Measurements from ENCODE around the gene TSPYL2. TPM values are rescaled to one million over a fixed set of nuclear protein-coding genes. Genes with fewer than 3 reads are reported as not detected.
A peak's percentile ranks its signal among the peaks of the same experiment; 100 is the strongest.

Gene TSPYL2
- total and polyA plus RNA-seq, 5 donors from 2014 or later, result 10.1 to 333 (median 15.1) TPM

GRCh38 chrX:53088136-53088974 is 6.2 kb downstream of the TSPYL2 start:
- Mint-ChIP-seq H3K36me3 (peaks cover 27% of the 10 kb centered on the region), H3K27me3 (peaks cover 4% of the 10 kb centered on the region), H3K4me3 (peak overlapping the region; percentile 89 to 100 (median 92)), H3K27ac (peak overlapping the region; percentile 98 to 99 (median 99)), H3K9me3 (peaks cover 0 to 3% (median 0%) of the 10 kb centered on the region in 7 donors), H3K4me1 (peaks cover 11 to 63% (median 34%) of the 10 kb centered on the region in 4 donors)
- DNase-seq (peak; percentile 79 to 83 (median 83)), ATAC-seq (ENCODE audit: low read depth in 2 of 2) (peak; percentile 71 to 78)
- Histone ChIP-seq H3K27me3 (ENCODE audit: control insufficient read depth, insufficient read depth, low read length) (no peaks in the 10 kb centered on the region), H3K4me1 (ENCODE audit: control insufficient read depth, insufficient read depth, low read length, poor library complexity, severe bottlenecking) (peaks cover 19% of the 10 kb centered on the region), H3K9me3 (ENCODE audit: control insufficient read depth in 2 of 2, low read length in 2 of 2) (no peaks in the 10 kb centered on the region), H3K27ac (ENCODE audit: insufficient read depth, low read length, poor library complexity, severe bottlenecking) (peak overlapping the region; percentile 91), H3K4me3 (ENCODE audit: low read depth, low read length) (peak overlapping the region; percentile 81), H3K36me3 (ENCODE audit: control insufficient read depth, insufficient read depth, low read length) (peaks cover 26% of the 10 kb centered on the region)

- H3K4me3 Mint-ChIP-seq, result peak overlapping the region; percentile 89 to 100 (median 92)
- peak overlapping the region in 2 of 3 donors; percentile 99 for H3K27ac Mint-ChIP-seq
- Histone ChIP-seq H3K36me3 (ENCODE audit: control insufficient read depth, insufficient read depth, low read length) (peaks cover 19% of the 10 kb centered on the region), H3K27ac (ENCODE audit: insufficient read depth, low read length, poor library complexity, severe bottlenecking) (peak overlapping the region; percentile 91), H3K9me3 (ENCODE audit: control insufficient read depth in 2 of 2, low read length in 2 of 2) (no peaks in the 10 kb centered on the region), H3K4me1 (ENCODE audit: control insufficient read depth, insufficient read depth, low read length, poor library complexity, severe bottlenecking) (peaks cover 11% of the 10 kb centered on the region), H3K27me3 (ENCODE audit: control insufficient read depth, insufficient read depth, low read length) (no peaks in the 10 kb centered on the region), H3K4me3 (ENCODE audit: low read depth, low read length) (peak overlapping the region; percentile 81)
- DNase-seq (peak in 2 of 3 donors; percentile 44 to 61), ATAC-seq (ENCODE audit: low read depth in 2 of 2) (no peak)
- H3K4me1 Mint-ChIP-seq, result peaks cover 10 to 60% (median 31%) of the 10 kb centered on the region in 4 donors
- H3K36me3 Mint-ChIP-seq, result peaks cover 21% of the 10 kb centered on the region
- peaks cover 4% of the 10 kb centered on the region for H3K27me3 Mint-ChIP-seq
- H3K9me3 Mint-ChIP-seq, result peaks cover 0 to 3% (median 0%) of the 10 kb centered on the region in 7 donors
These were observed 7.2 kb downstream of the TSPYL2 start for GRCh38 chrX:53089224-53089842.

- Mint-ChIP-seq H3K4me1 (peaks cover 11 to 59% (median 32%) of the 10 kb centered on the region in 4 donors), H3K27me3 (peaks cover 4% of the 10 kb centered on the region), H3K27ac (peak overlapping the region in 1 of 3 donors; percentile 99)
These were observed 7.8 kb downstream of the TSPYL2 start for GRCh38 chrX:53089925-53090324.

GRCh38 chrX:53091354-53091753 is 9.2 kb downstream of the TSPYL2 start:
- H3K4me1 ChIP-seq (ENCODE audit: control insufficient read depth, insufficient read depth, low read length, poor library complexity, severe bottlenecking), result peaks cover 18% of the 10 kb centered on the region
- DNase-seq (no peak), ATAC-seq (ENCODE audit: low read depth in 2 of 2) (no peak)
- no peaks in the 10 kb centered on the region for H3K27me3 ChIP-seq (ENCODE audit: control insufficient read depth, insufficient read depth, low read length)
- peaks cover 4% of the 10 kb centered on the region for H3K36me3 ChIP-seq (ENCODE audit: control insufficient read depth, insufficient read depth, low read length)
- Mint-ChIP-seq H3K9me3 (peaks cover 0 to 1% (median 0%) of the 10 kb centered on the region in 7 donors), H3K27ac (no peak overlapping the region), H3K4me3 (no peak overlapping the region), H3K36me3 (peaks cover 8% of the 10 kb centered on the region), H3K4me1 (peaks cover 10 to 56% (median 29%) of the 10 kb centered on the region in 4 donors), H3K27me3 (peaks cover 4% of the 10 kb centered on the region)
- no peak overlapping the region for H3K4me3 ChIP-seq (ENCODE audit: low read depth, low read length)
- no peak overlapping the region for H3K27ac ChIP-seq (ENCODE audit: insufficient read depth, low read length, poor library complexity, severe bottlenecking)
- H3K9me3 ChIP-seq (ENCODE audit: control insufficient read depth in 2 of 2, low read length in 2 of 2), result no peaks in the 10 kb centered on the region

More at GRCh38 chrX:53089925-53090324, 7.8 kb downstream of the TSPYL2 start:
- H3K27me3 ChIP-seq (ENCODE audit: control insufficient read depth, insufficient read depth, low read length), result no peaks in the 10 kb centered on the region
- H3K4me3 Mint-ChIP-seq, result peak overlapping the region in 1 of 4 donors; percentile 91
- no peak for ATAC-seq (ENCODE audit: low read depth in 2 of 2)
- no peaks in the 10 kb centered on the region for H3K9me3 ChIP-seq (ENCODE audit: control insufficient read depth in 2 of 2, low read length in 2 of 2)
- H3K4me3 ChIP-seq (ENCODE audit: low read depth, low read length), result no peak overlapping the region
- peaks cover 0 to 3% (median 0%) of the 10 kb centered on the region in 7 donors for H3K9me3 Mint-ChIP-seq
- peaks cover 13% of the 10 kb centered on the region for H3K36me3 ChIP-seq (ENCODE audit: control insufficient read depth, insufficient read depth, low read length)
- peaks cover 16% of the 10 kb centered on the region for H3K4me1 ChIP-seq (ENCODE audit: control insufficient read depth, insufficient read depth, low read length, poor library complexity, severe bottlenecking)
- no peak for DNase-seq
- H3K36me3 Mint-ChIP-seq, result peaks cover 18% of the 10 kb centered on the region
- H3K27ac ChIP-seq (ENCODE audit: insufficient read depth, low read length, poor library complexity, severe bottlenecking), result no peak overlapping the region

GRCh38 chrX:53093177-53093655 is 11.0 kb downstream of the TSPYL2 start:
- Mint-ChIP-seq H3K4me3 (peak overlapping the region; percentile 85 to 98 (median 89)), H3K36me3 (peaks cover 7% of the 10 kb centered on the region), H3K9me3 (peaks cover 0 to 1% (median 0%) of the 10 kb centered on the region in 7 donors), H3K27ac (peak overlapping the region in 2 of 3 donors; percentile 89 to 94), H3K4me1 (peaks cover 10 to 44% (median 25%) of the 10 kb centered on the region in 4 donors), H3K27me3 (peaks cover 4% of the 10 kb centered on the region)
- Histone ChIP-seq H3K4me1 (ENCODE audit: control insufficient read depth, insufficient read depth, low read length, poor library complexity, severe bottlenecking) (peaks cover 15% of the 10 kb centered on the region), H3K36me3 (ENCODE audit: control insufficient read depth, insufficient read depth, low read length) (no peaks in the 10 kb centered on the region), H3K4me3 (ENCODE audit: low read depth, low read length) (peak overlapping the region; percentile 80), H3K27me3 (ENCODE audit: control insufficient read depth, insufficient read depth, low read length) (no peaks in the 10 kb centered on the region), H3K9me3 (ENCODE audit: control insufficient read depth in 2 of 2, low read length in 2 of 2) (no peaks in the 10 kb centered on the region), H3K27ac (ENCODE audit: insufficient read depth, low read length, poor library complexity, severe bottlenecking) (peak overlapping the region; percentile 80)
- DNase-seq, result peak; percentile 67 to 83 (median 74)
- peak; percentile 57 to 58 for ATAC-seq (ENCODE audit: low read depth in 2 of 2)

- H3K27ac Mint-ChIP-seq, result peak within 1 kb of the TSS; percentile 89 to 95 (median 94)
- peak within 1 kb of the TSS; percentile 80 for H3K27ac ChIP-seq (ENCODE audit: insufficient read depth, low read length, poor library complexity, severe bottlenecking)
- H3K4me1 ChIP-seq (ENCODE audit: control insufficient read depth, insufficient read depth, low read length, poor library complexity, severe bottlenecking), result peaks cover 12% of the 10 kb centered on the region
- ATAC-seq (ENCODE audit: low read depth in 2 of 2) (peak; percentile 82 to 84), DNase-seq (peak; percentile 79 to 91 (median 84))
- no peaks in the 10 kb centered on the region for H3K27me3 Mint-ChIP-seq
- no peaks in the 10 kb centered on the region for H3K9me3 ChIP-seq (ENCODE audit: control insufficient read depth in 2 of 2, low read length in 2 of 2)
- no peaks in the 10 kb centered on the region for H3K36me3 ChIP-seq (ENCODE audit: control insufficient read depth, insufficient read depth, low read length)
- H3K9me3 Mint-ChIP-seq, result peaks cover 0 to 1% (median 0%) of the 10 kb centered on the region in 7 donors
- peaks cover 4% of the 10 kb centered on the region for H3K36me3 Mint-ChIP-seq
- H3K4me3 ChIP-seq (ENCODE audit: low read depth, low read length), result peak within 1 kb of the TSS; percentile 81
- H3K4me3 Mint-ChIP-seq, result peak within 1 kb of the TSS; percentile 85 to 98 (median 89)
- no peaks in the 10 kb centered on the region for H3K27me3 ChIP-seq (ENCODE audit: control insufficient read depth, insufficient read depth, low read length)
- peaks cover 5 to 36% (median 19%) of the 10 kb centered on the region in 4 donors for H3K4me1 Mint-ChIP-seq
These were observed 11.8 kb downstream of the TSPYL2 start, which contains the start of gene KANTR for GRCh38 chrX:53093748-53094581. Gene KANTR (plus strand): TSS chrX:53094142. CDS start chrX:53124273, 30,131 bp downstream.

- H3K27me3 Mint-ChIP-seq, result no peaks in the 10 kb centered on the region
- H3K36me3 Mint-ChIP-seq, result peaks cover 4% of the 10 kb centered on the region
- Histone ChIP-seq H3K27me3 (ENCODE audit: control insufficient read depth, insufficient read depth, low read length) (no peaks in the 10 kb centered on the region), H3K27ac (ENCODE audit: insufficient read depth, low read length, poor library complexity, severe bottlenecking) (peak overlapping the region; percentile 80), H3K9me3 (ENCODE audit: control insufficient read depth in 2 of 2, low read length in 2 of 2) (no peaks in the 10 kb centered on the region), H3K36me3 (ENCODE audit: control insufficient read depth, insufficient read depth, low read length) (no peaks in the 10 kb centered on the region), H3K4me3 (ENCODE audit: low read depth, low read length) (peak overlapping the region; percentile 81), H3K4me1 (ENCODE audit: control insufficient read depth, insufficient read depth, low read length, poor library complexity, severe bottlenecking) (peaks cover 9% of the 10 kb centered on the region)
- DNase-seq (no peak), ATAC-seq (ENCODE audit: low read depth in 2 of 2) (no peak)
- peak overlapping the region; percentile 89 to 95 (median 94) for H3K27ac Mint-ChIP-seq
- peaks cover 3 to 32% (median 19%) of the 10 kb centered on the region in 4 donors for H3K4me1 Mint-ChIP-seq
- no peaks in the 10 kb centered on the region for H3K9me3 Mint-ChIP-seq
- H3K4me3 Mint-ChIP-seq, result peak overlapping the region; percentile 85 to 98 (median 89)
These were observed 12.4 kb downstream of the TSPYL2 start for GRCh38 chrX:53094582-53094905.

Measured in CD4-positive, CD25-positive, alpha-beta regulatory T cell (primary cell).